Right kidney (tissue), 1 donor: ENCODE results near the gene HLF.

ENCODE experiments used
- DNase-seq: peaks from one replicate; pipeline ENCODE4 v3.0.0-alpha.2; 2016

The HLF gene

DNA sequence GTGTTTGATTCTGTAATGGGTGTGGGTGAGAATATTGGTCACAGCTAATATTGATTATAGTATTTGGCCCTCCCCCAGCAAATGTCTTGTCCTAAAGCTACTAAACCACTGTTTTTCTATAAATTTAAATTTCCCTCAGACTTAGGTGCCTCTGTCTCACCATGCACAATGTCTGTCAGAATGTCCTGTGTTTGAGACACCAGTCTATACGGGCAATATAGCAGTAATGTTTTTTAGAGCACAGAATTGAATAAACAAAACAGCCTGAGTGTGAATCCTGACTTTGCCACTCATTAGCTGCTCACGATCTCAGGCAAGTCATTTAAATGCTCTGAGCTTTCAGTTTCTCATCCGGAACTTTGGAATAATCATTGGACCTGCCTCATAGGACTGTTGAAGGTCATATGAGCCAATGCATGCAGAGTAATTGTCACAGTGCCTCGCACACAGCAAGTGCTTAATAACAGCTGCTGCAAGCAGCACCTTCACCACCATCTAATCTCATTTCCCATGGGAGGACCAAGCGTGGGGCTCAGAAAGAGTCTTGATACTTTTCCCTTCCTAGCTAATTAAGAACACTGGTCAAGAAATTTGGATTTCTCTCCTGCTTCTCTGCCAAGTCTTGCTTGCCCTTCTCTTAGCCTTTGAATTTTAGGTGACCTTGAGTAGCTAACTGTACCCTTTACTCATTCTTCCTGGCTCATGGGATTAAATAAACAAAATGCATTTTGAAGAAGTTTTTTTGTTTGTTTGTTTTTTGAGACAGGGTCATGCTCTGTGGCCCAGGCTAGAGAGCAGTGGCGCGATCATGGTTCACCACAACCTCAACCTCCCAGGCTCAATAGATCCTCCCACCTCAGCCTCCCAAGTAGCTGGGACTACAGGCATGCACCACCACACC is 9.8 kb downstream of the HLF start:
- DNase-seq, result no peak

DNA sequence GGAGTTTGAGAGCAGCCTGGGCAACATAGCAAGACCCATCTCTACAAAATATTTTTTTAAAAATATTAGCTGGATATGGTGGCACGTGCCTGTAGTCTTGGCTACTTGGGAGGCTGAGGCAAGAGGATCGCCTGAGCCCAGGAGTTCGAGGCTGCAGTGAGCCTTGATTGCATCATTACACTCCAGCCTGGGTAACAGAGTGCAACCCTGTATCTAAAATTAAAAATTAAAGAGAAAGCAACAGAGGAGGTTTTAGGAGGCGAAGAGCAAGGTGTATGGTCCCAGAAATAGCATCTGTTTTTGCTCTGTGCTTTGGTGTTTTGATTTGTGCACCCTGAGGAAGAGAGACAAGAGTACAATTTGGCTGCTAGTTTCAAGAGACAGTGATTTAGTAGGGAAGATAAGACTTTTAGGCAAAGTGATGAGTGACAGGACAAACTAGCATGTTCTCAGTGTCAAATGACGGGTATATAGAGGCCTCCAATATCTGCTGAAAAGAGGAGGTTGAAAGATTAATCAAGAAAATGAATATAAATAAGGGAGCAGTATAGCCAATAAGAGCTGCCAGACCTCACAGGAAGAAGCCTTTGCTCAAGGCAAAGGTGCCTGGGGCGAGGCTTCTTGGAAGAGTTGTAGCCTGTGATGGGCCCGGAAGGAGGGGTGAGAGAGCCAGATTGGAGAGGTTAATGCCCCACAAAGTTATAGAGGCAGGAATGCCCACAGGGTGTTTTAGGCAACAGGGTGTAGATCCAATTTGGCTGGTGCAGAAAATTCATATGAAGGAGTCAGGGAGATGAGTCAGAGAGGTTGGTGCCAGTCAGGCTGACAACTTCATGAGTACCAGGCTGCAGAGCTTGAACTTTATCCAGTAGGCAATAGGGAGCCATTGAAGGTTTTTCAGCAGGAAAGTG is 11.4 kb downstream of the HLF start:
- no peak for DNase-seq

DNA sequence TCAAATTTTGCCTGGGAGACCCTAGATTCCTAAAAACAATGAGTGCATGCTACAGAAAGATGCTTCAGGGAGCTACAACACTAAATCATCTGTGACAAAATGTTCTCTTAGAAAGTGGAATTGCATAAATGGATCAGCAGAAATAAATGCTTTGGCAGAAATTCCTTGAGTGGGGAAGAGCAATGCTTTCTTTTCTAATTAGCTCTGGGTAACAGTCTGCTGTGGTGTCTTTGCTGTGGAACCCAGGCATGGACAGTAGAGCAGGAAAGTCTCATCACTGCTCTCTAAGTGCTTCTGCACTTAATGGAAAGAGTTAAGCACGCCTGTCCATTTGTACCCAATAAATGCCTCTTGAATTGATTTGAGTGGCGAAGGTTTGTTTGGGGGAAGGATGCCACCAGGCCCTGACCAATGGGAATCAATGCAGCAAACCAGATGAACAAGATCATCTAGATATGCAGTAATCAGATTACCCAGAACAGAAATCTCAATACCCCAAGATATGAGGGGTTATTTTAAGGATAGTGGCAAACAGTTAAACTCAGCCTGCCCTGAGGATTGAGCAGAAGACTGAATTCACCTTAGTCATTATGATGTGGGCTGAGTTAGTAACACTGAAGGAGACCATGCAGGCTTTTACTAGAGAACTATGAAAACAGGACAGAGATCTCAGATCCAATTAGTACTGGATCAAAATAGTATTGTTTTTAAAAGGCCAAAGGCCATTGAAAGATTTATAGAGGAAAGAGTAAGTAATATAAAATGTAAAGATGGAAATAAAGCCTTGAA is 13.6 kb downstream of the HLF start:
- no peak for DNase-seq

DNA sequence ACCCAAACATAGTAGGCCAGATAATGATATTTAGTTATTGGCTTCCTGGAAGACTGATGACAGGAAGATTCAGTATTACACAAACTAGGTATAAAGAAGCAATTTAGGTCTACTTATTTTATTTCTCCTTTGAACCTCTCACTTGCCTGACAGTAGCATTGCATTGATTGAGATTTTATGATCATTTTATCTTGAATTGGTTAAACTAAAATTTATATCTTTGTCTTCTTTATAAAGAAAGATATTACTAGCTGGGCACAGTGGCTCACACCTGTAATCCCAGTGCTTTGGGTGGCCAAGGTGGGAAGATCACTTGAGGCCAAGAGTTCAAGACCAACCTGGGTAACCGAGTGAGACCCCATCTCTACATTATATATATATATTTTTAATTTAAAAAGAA is 14.4 kb downstream of the HLF start:
- DNase-seq, result no peak

DNA sequence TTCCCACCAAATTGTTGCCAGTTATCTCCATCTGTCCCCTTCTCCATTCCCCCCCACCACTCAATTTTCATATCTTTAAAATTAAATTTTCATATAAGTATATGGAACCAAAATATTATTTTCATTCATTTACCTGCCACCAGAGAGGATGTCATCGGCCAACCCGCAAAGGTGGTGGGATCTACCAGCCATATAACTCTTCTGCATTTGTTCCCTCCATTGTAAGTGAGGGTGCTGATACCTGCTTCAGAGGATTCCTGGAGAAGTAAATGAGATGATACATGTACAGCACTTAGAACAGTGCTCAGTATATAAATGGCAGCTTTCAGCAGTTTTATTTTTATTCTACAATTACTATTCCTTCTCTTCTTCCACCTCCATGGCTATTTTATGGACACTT is 15.0 kb downstream of the HLF start:
- DNase-seq, result no peak

DNA sequence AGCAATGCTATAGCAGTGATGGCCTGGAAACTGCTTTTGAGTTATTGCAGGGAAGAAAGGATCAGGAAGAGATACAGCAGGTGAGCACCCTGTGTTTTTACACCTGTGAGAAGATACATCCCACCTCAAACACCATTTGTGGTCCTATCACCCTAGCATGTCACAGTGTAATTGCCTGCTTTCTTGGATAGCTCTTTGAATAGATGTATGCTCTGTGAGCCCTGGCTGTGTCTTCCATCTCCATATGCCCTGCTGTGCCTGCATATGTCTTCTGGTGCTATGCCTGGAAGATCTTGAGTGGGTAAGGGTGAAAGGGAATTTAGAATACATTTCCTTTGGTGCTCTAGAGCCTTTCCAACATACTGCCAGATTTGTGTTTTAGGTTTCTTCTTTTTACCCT is 15.5 kb downstream of the HLF start:
- DNase-seq, result no peak

DNA sequence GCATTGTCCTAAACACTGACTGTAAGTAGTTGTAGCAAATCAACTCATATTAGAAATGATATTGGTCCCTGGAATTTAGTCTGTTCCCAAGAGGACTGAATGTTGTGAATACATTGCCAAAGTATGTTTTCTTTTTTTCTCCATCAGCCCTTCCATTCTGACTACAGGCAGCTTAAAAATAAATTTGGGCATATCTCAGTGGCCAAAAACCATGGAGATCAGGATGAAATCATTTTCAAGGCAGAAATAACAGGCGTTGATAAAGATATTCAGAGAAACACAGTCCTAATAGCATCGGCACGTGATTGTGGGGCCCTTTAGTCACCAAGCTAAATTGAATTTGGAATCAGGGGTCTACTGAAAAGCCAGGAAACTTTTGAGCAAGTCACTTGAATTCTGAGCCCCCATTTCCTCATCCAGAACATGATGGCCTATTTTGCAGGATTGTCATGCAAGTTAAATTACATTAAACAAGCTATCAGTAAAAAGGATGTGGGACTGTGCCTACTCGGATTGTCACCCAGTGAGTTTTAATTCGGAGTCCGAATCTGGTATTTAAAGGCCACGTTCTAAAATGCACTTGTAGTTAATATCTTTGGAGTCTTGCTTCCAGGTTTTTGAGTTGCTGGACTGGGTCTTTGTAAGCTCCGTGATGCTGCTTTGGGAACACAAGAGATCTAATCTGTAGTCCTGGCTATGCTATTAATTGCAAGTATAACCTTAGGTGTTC is 17.1 kb downstream of the HLF start:
- DNase-seq, result no peak

DNA sequence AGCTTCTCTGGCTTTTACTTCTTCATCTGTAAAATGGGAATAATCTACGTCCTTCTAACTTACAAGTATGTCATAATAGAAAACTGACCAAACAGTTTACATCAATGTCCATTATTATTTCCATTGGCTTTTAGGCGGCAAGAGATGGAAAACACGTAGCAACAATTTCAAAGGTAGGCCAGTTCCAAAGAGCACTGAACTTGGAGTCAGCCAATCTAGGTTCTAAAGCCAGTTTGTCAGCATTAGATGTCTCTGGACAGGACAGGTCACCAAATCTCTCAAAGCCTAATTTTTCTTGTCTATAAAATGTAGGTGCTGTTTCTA is 17.6 kb downstream of the HLF start:
- DNase-seq, result no peak

DNA sequence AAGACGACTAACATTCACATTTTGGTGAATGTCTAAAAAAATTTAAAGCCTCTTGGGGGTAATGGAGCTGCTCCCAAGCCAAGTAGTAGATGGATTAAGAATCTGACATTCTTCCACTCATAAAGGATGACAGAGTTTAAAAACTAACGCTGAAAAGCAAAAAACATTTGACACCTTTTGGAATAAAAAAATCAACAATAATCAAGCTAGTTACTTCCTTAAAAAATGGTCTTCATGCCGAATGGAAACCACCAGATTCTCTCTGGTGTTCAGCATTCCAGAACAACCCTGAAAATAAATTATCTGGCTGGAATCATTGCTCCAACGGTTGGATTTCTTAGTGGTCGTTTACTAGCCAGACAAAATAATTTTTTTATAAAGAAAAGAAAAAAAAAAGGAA is 18.0 kb downstream of the HLF start:
- DNase-seq, result no peak

DNA sequence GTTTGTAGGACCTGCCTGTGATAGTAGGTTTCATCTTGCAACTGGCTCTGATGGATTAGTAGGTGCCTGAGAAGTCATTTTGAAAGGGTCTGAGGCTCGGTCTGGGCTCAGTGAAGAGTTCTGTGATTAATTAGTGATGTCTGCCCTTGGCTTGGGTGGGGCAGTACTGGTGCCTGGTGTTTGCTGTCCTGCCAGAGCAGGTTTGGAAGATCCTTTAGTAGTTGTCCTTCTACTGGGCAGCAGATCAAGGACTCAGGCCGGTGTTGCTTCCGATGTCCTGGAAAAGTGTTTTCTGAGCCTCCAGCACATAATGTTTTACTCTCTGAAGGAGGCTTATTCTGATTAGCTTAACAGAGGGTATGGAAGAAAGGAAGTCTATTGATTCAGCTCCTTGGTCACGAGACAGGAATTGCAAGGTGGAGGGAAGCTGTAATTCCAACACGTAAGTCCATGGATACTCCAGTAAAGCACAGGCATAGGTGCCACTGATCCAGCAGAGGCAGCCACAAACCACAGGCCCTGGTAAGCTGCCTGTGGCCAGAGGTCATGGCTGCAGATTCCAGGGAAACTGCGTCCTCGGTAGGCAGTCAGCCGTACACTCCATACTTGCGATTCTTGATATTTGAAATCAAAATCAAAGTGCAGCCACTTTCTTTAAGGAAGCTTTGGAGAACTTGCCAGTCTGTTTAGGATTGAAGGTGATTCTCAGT is 18.7 kb downstream of the HLF start:
- DNase-seq, result no peak

DNA sequence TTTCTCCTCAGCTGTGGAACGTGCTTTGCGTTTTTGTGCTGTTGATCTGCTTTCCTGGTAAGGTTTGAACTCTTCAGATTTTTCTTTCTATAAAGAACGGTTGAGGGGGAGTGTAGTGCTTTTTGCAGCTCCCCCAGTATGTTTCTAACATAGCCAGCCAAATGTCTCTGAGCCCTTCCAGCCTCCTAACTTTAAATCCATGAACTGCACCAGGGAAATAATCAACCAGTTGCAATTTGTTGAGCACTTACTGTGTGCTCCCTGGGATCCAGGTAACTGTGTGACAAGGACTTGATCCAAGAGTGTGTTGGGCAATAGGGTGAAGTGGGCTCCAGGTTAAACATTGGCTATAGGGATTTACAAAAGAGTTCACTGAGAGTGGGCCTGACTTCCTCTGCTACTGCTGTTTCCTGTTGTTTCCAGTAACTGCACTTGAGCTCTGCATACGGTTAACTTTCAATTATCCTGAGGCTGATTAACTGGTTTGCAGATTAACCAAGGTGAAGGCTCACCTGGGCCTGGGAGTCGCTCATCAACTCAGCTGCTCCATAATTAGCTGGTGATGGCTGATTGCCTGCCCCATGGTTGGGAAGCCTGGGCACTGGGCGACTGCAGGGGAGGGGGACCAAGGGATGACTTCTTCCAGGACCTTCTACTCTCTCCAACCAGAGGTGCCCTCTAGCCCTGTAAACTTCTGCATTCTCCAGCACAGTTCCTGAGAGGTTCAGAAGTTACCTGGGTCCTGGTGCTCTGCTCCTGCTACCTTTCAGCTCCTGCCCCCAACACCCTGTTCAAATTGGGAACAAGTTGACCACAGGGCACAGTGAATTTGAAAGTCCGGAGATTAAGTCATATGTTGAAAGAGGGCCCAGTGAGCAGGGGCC is 19.5 kb downstream of the HLF start:
- DNase-seq, result no peak

DNA sequence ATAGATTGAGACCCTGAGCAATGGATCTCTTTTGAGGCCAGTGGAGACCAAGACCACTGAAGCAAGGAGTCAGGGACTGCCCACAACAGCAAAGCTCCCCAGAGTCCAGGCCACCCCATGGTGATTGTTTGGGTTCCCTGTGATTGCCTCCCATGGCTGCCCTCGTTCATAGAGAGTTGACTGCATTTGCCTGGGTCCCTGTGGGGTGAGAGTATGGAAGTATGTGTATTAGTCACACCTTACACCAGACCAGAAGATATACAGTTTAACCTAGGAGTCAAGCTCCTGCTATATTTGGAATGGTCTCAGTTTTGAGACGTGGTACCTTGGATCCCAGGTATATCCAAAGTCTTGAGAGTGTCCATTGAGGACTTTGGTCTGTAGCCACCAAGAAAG is 20.2 kb downstream of the HLF start:
- no peak for DNase-seq

DNA sequence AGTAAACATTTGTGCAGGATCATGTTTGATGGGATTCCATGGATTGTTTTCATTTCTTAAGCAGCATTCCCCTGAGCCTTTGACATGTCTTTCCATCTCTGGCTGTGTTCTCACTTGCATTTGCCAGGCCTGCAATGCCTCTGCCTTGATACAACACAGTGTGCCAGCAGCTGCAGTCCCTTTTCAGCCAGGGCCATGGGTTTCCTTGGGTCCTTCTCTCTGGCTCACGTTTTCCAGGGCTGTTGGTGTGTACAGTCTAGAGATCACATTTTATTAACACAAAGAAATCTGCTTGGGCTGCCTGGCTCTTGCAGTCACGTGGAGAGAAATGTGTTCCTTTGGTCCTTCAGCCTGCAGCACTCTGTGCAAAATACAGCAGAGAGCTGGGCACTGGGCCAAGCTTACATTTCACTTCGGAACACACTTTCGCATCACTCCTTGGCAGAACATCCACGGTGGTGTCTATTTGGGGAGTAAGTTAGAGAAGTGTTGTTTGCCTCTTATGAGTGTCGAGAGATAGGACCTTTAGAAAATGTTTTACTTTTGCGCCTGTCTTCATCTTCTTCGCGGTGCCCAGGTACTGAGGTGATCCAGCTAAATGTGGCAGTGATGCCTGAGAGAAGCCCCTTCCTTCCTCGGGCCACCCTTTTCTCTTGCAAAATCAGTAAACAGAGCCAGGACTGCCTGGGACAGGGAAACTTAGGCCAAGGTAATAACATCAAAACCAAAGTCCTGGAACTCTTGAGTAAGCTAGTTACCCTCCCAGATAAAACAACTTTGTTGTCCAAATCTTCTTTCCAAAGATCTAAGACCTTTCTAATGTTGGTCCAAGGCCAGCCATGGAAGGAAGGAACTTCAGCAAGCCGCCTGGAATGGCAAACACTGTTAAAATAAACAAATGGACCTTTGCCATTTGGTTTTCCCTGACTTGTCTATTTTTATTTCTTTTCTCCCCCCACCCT is 20.9 kb downstream of the HLF start:
- no peak for DNase-seq

DNA sequence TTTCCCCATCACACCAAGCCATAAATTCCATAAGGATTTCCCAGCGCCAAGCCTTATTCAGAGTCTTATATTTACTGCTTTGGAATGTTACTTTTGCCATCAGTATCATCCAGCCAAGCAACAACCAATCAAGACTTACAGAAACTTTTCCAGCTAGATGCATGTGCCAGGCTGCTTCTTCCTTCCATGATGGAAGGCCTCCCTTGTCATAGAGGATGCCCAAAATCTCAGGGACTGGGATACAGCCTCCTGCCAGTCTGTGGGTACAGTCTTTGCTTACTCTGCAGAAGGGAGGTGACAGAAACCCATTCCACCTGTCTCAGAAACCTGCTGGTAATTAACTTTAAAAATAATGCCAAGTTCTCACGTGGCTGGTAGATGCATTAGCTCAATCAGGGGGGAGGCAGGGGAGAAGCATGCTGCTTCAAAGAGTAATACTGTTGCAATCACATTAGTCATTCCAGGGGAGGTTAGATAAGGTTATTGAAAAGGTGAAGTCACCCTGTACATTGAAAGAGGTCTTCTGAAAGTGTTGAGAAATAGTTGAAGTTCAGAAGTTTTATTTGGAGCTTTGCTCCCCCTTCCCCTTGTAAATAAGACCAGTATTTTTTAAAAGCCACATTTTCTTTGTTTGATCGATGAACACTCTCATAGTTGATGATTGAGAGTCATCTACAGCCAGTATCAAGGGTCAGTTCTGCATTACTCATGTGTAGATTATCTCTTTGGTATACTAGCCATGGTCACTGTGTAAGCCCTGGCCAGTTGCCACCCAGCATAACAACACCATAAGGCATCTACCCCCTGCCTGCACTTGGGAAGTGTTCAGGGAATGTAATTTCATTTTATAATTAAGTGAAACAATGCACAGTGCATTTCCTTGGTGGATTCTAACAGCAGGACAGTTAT is 22.2 kb downstream of the HLF start:
- no peak for DNase-seq

DNA sequence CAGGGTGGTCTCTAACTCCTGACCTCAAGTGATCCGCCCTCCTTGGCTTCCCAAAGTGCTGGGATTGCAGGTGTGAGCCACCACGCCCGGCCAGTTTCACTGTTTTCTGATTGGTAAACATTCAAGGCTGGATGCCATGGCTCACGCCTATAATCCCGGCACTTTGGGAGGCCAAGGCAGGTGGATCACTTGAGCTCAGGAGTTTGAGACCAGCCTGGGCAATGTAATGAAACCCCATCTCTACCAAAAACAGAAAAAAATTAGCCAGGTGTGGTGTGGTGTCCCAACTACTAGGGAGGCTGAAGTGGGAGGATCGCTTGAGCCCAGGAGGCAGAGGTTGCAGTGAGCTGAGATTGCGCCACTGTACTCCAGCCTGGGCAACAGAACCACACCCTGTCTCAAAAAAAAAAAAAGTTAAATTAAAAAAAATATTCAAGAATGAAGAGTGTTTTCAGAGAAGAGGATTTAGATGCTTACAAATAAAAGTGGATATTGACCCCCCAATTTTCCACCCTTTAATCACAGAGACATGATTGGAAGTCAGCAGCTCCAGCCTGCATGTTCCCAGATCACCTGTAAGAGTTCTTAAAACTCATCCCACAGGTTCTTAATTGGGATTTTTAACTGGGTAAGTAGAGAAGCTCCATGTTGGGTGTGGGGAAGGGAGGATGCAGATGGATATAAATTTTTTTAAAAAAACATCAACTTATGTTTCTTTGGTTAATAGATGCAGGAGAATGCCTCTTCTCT is 23.8 kb downstream of the HLF start:
- DNase-seq, result no peak

DNA sequence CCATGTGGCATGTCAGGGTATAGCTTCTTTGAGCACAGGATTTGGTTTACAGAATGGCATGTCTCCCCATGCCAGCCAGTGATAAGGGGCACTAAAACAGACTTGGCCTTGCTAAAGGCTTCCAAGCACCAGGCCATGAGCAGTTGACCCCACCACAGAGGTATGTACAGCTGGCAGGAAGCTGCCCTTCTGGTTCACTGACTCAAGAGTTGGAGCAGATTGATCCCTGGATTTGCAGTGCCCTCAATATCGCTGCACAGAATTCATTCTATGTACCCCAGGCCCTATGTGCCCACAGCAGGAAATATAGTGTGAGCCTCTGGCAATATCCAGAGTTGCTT is 24.3 kb downstream of the HLF start:
- no peak for DNase-seq

DNA sequence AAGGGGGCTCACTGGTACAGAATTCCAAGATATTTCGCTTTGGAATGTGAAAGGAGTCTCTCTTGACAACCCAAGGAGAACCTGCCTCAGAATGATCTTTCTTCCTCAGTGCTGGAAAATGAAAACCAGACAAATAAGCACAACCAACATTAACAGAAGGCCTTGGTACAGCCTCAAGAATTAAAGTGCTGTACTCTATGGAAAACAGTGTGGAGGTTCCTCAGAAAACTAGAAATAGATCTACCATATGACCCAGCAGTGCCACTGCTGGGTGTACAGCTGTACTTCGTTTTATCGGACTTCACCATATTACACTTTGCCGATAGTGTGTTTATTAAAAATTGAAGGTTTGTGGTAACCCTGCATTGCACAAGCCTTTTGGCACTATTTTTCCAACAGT is 25.2 kb downstream of the HLF start:
- no peak for DNase-seq
